ENCODE data around the gene CANX.

GRCh38 chr5:179697108-179697507, 1.7 kb upstream of the CANX start:
- TF ChIP-seq CERS6 (CRISPR knock-in tag; IDR thresholded peaks at IDR 0.05) (no peak), TCF7 (IDR thresholded peaks at IDR 0.05; ENCODE audit: low read depth) (no peak), MXD3 (CRISPR knock-in tag; IDR thresholded peaks at IDR 0.05) (no peak), POLR2A (IDR thresholded peaks at IDR 0.05; ENCODE audit: insufficient read depth in 1 of 2, low read depth in 2 of 2, low read length in 2 of 2) (no peak), RAD21 (CRISPR knock-in tag; IDR thresholded peaks at IDR 0.05) (no peak), ZNF883 (CRISPR knock-in tag; IDR thresholded peaks at IDR 0.05; ENCODE audit: not compliant biosample characterization) (no peak), EZH2 (conservative IDR thresholded peaks at IDR 0.05; ENCODE audit: low read depth, low read length) (no peak), E2F2 (CRISPR knock-in tag; IDR thresholded peaks at IDR 0.05; ENCODE audit: borderline replicate concordance) (no peak), ZSCAN9 (CRISPR knock-in tag; IDR thresholded peaks at IDR 0.05; ENCODE audit: borderline replicate concordance) (no peak)

Data from HepG2 (cell line).